ENCODE measurements around the gene FUCA2.

Gene FUCA2

GRCh38 chr6:143556529-143556928 lies 45.0 kb upstream of the FUCA2 start:
- H3K27me3 ChIP-seq (ENCODE audit: insufficient read depth, low read length, poor library complexity), result no peaks in the 10 kb centered on the region
- no peak overlapping the region for H2AFZ ChIP-seq (ENCODE audit: low read depth, low read length)
- no peak overlapping the region for H3K4me3 ChIP-seq (ENCODE audit: low read depth in 1 of 2, low read length in 2 of 2)
- H3K9ac ChIP-seq (ENCODE audit: low read depth, low read length), result no peak overlapping the region
- no peak overlapping the region for H3K27ac ChIP-seq (ENCODE audit: low read length)
- no peaks in the 10 kb centered on the region for H3K4me1 ChIP-seq (ENCODE audit: insufficient read depth, low read length)
- DNase-seq, result no peak
- H4K20me1 ChIP-seq (ENCODE audit: insufficient read depth, low read length), result no peaks in the 10 kb centered on the region
- H3K36me3 ChIP-seq (ENCODE audit: insufficient read depth, low read length), result no peaks in the 10 kb centered on the region
- H3K9me3 ChIP-seq (ENCODE audit: insufficient read depth, low read length, severe bottlenecking), result no peaks in the 10 kb centered on the region
- no peaks in the 10 kb centered on the region for H3K79me2 ChIP-seq (ENCODE audit: insufficient read depth, low read length)
- TF ChIP-seq EZH2 (IDR thresholded peaks at IDR 0.05; ENCODE audit: borderline replicate concordance, low read depth, low read length, severe bottlenecking), result no peak
- TF ChIP-seq CTCF (IDR thresholded peaks at IDR 0.05; ENCODE audit: borderline replicate concordance, extremely low read depth, low read length, poor library complexity, severe bottlenecking), result no peak
- H3K4me2 ChIP-seq (ENCODE audit: insufficient read depth, low read length), result no peak overlapping the region
- no peak for ATAC-seq (ENCODE audit: insufficient read depth, low read depth)

GRCh38 chr6:143555582-143555981 lies 44.1 kb upstream of the FUCA2 start:
- Histone ChIP-seq H3K4me2 (ENCODE audit: insufficient read depth, low read length) (no peak overlapping the region), H3K4me1 (ENCODE audit: insufficient read depth, low read length) (no peaks in the 10 kb centered on the region)

GRCh38 chr6:143555071-143555492 lies 43.6 kb upstream of the FUCA2 start:
- Histone ChIP-seq H3K4me2 (ENCODE audit: insufficient read depth, low read length) (0 out of 2 replicates have a peak overlapping the region, but pooled peaks have one; percentile 5), H2AFZ (ENCODE audit: low read depth, low read length) (no peak overlapping the region)

More at GRCh38 chr6:143555582-143555981, 44.1 kb upstream of the FUCA2 start:
- Histone ChIP-seq H3K9me3 (ENCODE audit: insufficient read depth, low read length, severe bottlenecking) (no peaks in the 10 kb centered on the region), H4K20me1 (ENCODE audit: insufficient read depth, low read length) (no peaks in the 10 kb centered on the region), H3K4me3 (ENCODE audit: low read depth in 1 of 2, low read length in 2 of 2) (no peak overlapping the region), H3K79me2 (ENCODE audit: insufficient read depth, low read length) (no peaks in the 10 kb centered on the region), H3K27me3 (ENCODE audit: insufficient read depth, low read length, poor library complexity) (no peaks in the 10 kb centered on the region), H3K9ac (ENCODE audit: low read depth, low read length) (no peak overlapping the region), H3K27ac (ENCODE audit: low read length) (no peak overlapping the region), H3K36me3 (ENCODE audit: insufficient read depth, low read length) (no peaks in the 10 kb centered on the region), H2AFZ (ENCODE audit: low read depth, low read length) (no peak overlapping the region)
- TF ChIP-seq EZH2 (IDR thresholded peaks at IDR 0.05; ENCODE audit: borderline replicate concordance, low read depth, low read length, severe bottlenecking) (no peak), CTCF (IDR thresholded peaks at IDR 0.05; ENCODE audit: borderline replicate concordance, extremely low read depth, low read length, poor library complexity, severe bottlenecking) (no peak)
- DNase-seq (no peak), ATAC-seq (ENCODE audit: insufficient read depth, low read depth) (no peak)

More at GRCh38 chr6:143555071-143555492, 43.6 kb upstream of the FUCA2 start:
- ATAC-seq (ENCODE audit: insufficient read depth, low read depth) (no peak), DNase-seq (no peak)
- Histone ChIP-seq H3K4me1 (ENCODE audit: insufficient read depth, low read length) (no peaks in the 10 kb centered on the region), H3K9me3 (ENCODE audit: insufficient read depth, low read length, severe bottlenecking) (no peaks in the 10 kb centered on the region), H3K79me2 (ENCODE audit: insufficient read depth, low read length) (no peaks in the 10 kb centered on the region), H3K27me3 (ENCODE audit: insufficient read depth, low read length, poor library complexity) (no peaks in the 10 kb centered on the region), H3K9ac (ENCODE audit: low read depth, low read length) (no peak overlapping the region), H4K20me1 (ENCODE audit: insufficient read depth, low read length) (no peaks in the 10 kb centered on the region), H3K36me3 (ENCODE audit: insufficient read depth, low read length) (no peaks in the 10 kb centered on the region), H3K4me3 (ENCODE audit: low read depth in 1 of 2, low read length in 2 of 2) (no peak overlapping the region), H3K27ac (ENCODE audit: low read length) (no peak overlapping the region)
- no peak for TF ChIP-seq CTCF (IDR thresholded peaks at IDR 0.05; ENCODE audit: borderline replicate concordance, extremely low read depth, low read length, poor library complexity, severe bottlenecking)
